Progenitor cell of endocrine pancreas (in vitro differentiated cells): ENCODE data around the gene USF3. TPM values are rescaled to one million over a fixed set of nuclear protein-coding genes. Genes with fewer than 3 reads are reported as not detected.

Experiments
- DNase-seq: peaks from one replicate; pipeline ENCODE4 v3.0.0; 2021; ENCODE audit warnings: low spot score; ENCODE audit not compliant: unreplicated experiment
- H3K27ac Mint-ChIP-seq: 2 replicates; pipeline ENCODE4 v1.8.0; 2021; ENCODE audit warnings: mild to moderate bottlenecking, moderate library complexity, mixed read lengths
- H3K27me3 Mint-ChIP-seq: 2 replicates; pipeline ENCODE4 v1.8.0; 2021; ENCODE audit warnings: mixed read lengths
- H3K36me3 Mint-ChIP-seq: 2 replicates; pipeline ENCODE4 v1.8.0; 2022; ENCODE audit warnings: mixed read lengths; ENCODE audit not compliant: insufficient read depth
- H3K4me1 Mint-ChIP-seq: 2 replicates; pipeline ENCODE4 v1.8.0; 2021; ENCODE audit warnings: low read depth, mixed read lengths
- H3K4me3 Mint-ChIP-seq: 2 replicates; pipeline ENCODE4 v1.8.0; 2021; ENCODE audit warnings: low read depth, mild to moderate bottlenecking, moderate library complexity, mixed read lengths
- H3K9me3 Mint-ChIP-seq: 2 replicates; pipeline ENCODE4 v1.8.0; 2021; ENCODE audit warnings: low read depth, mixed read lengths
- CTCF ChIP-seq: fragments of 200-600 bp; sonication (generic); IDR thresholded peaks from one replicate; pipeline ENCODE4 v1.5.0; 2021; ENCODE audit warnings: antibody characterized with exemption, mild to moderate bottlenecking; ENCODE audit not compliant: unreplicated experiment
- total RNA-seq: library from RNA; stranded (reverse); gene quantifications from 2 replicates; pipeline ENCODE4 v1.2.1, GENCODE V29; 2021

Gene USF3
- total RNA-seq, 1 donor from 2014 or later: 22.3 TPM

DNA sequence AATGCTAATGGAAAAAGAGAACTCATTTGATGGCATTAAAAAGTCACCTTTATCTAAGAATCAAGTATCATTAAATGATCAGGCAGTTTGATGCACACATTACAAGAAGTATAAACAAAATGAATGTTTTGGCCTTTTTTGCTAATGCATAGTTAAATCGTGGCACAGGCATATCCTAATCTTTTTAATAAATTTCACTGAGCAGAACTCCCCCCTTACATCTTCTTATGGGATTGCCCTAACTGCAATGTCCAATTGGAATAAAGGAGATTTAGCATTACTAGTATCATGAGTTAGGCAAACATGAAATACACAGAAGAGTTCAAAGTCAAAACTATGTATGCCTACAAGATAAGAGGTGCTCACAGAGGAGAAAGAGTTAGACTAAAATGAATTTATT is 32.7 kb downstream of the USF3 start:
- no peaks in the 10 kb centered on the region for H3K9me3 Mint-ChIP-seq
- no peaks in the 10 kb centered on the region for H3K27me3 Mint-ChIP-seq
- H3K4me1 Mint-ChIP-seq: peaks cover 52% of the 10 kb centered on the region
- no peak for DNase-seq
- H3K4me3 Mint-ChIP-seq: peak overlapping the region; percentile 14
- no peak for TF ChIP-seq CTCF
- H3K36me3 Mint-ChIP-seq: peaks cover 22% of the 10 kb centered on the region
- H3K27ac Mint-ChIP-seq: peak overlapping the region; percentile 93

DNA sequence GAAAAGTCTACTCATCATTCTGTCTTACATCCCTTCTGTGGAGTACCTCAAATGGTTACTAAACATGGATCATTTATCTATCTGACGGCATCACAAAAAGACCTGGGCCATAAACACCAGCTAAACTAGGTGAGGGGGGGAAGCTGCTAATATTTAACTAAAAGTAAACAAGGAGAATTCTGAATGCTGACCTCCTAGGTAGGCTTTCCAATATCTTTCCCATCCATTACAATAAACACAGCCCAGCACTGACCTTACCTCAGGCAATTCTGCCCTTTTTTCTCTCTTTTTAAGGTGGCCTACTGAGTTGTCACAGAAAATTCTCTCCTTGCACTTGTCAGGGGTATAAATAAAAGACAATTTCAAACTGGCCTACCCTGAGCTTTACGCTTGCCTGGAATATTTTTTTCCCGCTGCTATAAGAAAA is 33.1 kb downstream of the USF3 start:
- Mint-ChIP-seq H3K4me1 (peaks cover 48% of the 10 kb centered on the region), H3K36me3 (peaks cover 25% of the 10 kb centered on the region), H3K4me3 (peak overlapping the region; percentile 14), H3K9me3 (no peaks in the 10 kb centered on the region), H3K27me3 (no peaks in the 10 kb centered on the region), H3K27ac (peak overlapping the region; percentile 93)
- no peak for TF ChIP-seq CTCF
- no peak for DNase-seq

DNA sequence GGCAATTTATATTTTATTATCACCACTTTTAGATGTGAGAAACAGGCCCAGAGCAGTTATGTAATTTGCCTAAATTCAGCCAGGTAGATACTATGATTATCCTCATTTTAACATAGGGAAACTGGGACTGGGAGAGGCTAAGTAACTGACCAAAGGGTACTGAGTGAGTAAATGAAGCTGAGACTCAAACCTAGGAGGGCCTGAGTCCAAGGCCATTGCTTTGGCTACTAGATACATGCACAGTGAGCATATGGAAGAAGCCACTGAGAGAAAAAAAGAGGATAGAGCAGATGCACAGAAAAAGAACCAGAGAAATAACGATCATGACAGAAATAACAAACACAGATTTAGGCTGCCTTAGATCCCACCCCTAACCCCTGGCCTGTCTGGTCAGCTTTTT is 33.6 kb downstream of the USF3 start:
- Mint-ChIP-seq H3K36me3 (peaks cover 29% of the 10 kb centered on the region), H3K4me1 (peaks cover 47% of the 10 kb centered on the region), H3K4me3 (no peak overlapping the region), H3K27ac (peak overlapping the region; percentile 93), H3K27me3 (no peaks in the 10 kb centered on the region), H3K9me3 (no peaks in the 10 kb centered on the region)
- no peak for DNase-seq
- no peak for TF ChIP-seq CTCF

DNA sequence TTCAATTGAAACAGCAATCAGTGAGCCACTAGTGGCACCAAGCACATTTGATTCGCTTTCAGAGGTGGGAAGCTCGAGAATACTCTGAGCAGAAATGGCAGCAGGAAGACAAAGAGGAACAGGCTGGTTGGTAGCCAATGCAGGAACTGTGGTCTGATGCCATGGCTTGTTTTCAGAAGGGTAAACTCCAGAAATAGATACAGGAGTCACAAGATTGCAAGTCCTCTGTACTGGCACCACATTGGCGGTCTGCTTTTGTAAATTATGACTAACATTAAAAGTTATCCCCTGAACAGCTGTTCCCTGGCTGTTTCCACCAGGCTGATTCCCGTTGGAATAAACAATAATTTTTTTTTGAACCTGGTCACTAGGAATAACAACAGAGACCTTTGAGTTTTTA is 35.5 kb downstream of the USF3 start:
- H3K27me3 Mint-ChIP-seq: no peaks in the 10 kb centered on the region
- H3K27ac Mint-ChIP-seq: no peak overlapping the region
- TF ChIP-seq CTCF: no peak
- H3K4me3 Mint-ChIP-seq: no peak overlapping the region
- DNase-seq: no peak
- H3K4me1 Mint-ChIP-seq: peaks cover 36% of the 10 kb centered on the region
- H3K9me3 Mint-ChIP-seq: no peaks in the 10 kb centered on the region
- peaks cover 45% of the 10 kb centered on the region for H3K36me3 Mint-ChIP-seq

GRCh38 chr3:113660458-113660857 is 36.0 kb downstream of the USF3 start:
- H3K9me3 Mint-ChIP-seq: no peaks in the 10 kb centered on the region
- H3K4me3 Mint-ChIP-seq: no peak overlapping the region
- DNase-seq: no peak
- no peaks in the 10 kb centered on the region for H3K27me3 Mint-ChIP-seq
- no peak overlapping the region for H3K27ac Mint-ChIP-seq
- H3K36me3 Mint-ChIP-seq: peaks cover 46% of the 10 kb centered on the region
- TF ChIP-seq CTCF: no peak
- H3K4me1 Mint-ChIP-seq: peaks cover 36% of the 10 kb centered on the region
